DOHH2 (cell line): ENCODE data around the gene CYP46A1.

Experiments used
- CTCF ChIP-seq: fragments of 200-600 bp; sonication (generic); IDR thresholded peaks from one replicate; pipeline ENCODE4 v1.5.1; 2014; ENCODE audit warnings: antibody characterized with exemption, mild to moderate bottlenecking, low read depth, low read length; ENCODE audit not compliant: poor library complexity, severe bottlenecking
- EZH2phosphoT487 ChIP-seq: fragments of 200-600 bp; sonication (generic); IDR thresholded peaks from 2 replicates; pipeline ENCODE4 v1.6.1; 2017; ENCODE audit warnings: borderline replicate concordance, mild to moderate bottlenecking, antibody characterized with exemption, low read length, moderate library complexity, mixed read lengths

GRCh38 chr14:99664058-99664936, 19.8 kb upstream of the CYP46A1 start:
- TF ChIP-seq CTCF: no peak
- TF ChIP-seq EZH2phosphoT487: no peak
